GM19395 (cell line): Measurements from ENCODE around the gene DBN1.
A peak's percentile ranks its signal among the peaks of the same experiment; 100 is the strongest.

ENCODE experiments used
- ATAC-seq: cut with Tn5 transposase; IDR thresholded peaks from one replicate; pipeline ENCODE4 v1.9.1; 2021; ENCODE audit warnings: mild to moderate bottlenecking, moderate library complexity; ENCODE audit not compliant: unreplicated experiment

DBN1 gene

GRCh38 chr5:177457852-177458681 is 15.4 kb downstream of the DBN1 start:
- ATAC-seq = no peak

- ATAC-seq = peak; percentile 49
Measured at GRCh38 chr5:177456976-177457851, 16.2 kb downstream of the DBN1 start.

GRCh38 chr5:177456591-177456964 is 16.9 kb downstream of the DBN1 start:
- no peak for ATAC-seq

- ATAC-seq = peak; percentile 21
Measured at GRCh38 chr5:177455661-177456590, 17.5 kb downstream of the DBN1 start.

- peak; percentile 63 for ATAC-seq
Measured at GRCh38 chr5:177455036-177455660, 18.3 kb downstream of the DBN1 start.

- ATAC-seq = peak; percentile 37
Measured at GRCh38 chr5:177454397-177455035, 18.9 kb downstream of the DBN1 start.

- ATAC-seq = peak; percentile 4
Measured at GRCh38 chr5:177453852-177454396, 19.5 kb downstream of the DBN1 start.

GRCh38 chr5:177452688-177453638 is 20.5 kb downstream of the DBN1 start:
- ATAC-seq = no peak

- no peak for ATAC-seq
Measured at GRCh38 chr5:177450667-177451424, 22.6 kb downstream of the DBN1 start.

GRCh38 chr5:177449140-177450061 is 24.0 kb downstream of the DBN1 start:
- no peak for ATAC-seq

GRCh38 chr5:177448244-177448950 is 25.0 kb downstream of the DBN1 start:
- no peak for ATAC-seq

GRCh38 chr5:177447611-177448243 is 25.7 kb downstream of the DBN1 start:
- ATAC-seq = no peak

- peak; percentile 39 for ATAC-seq
Measured at GRCh38 chr5:177447066-177447610, 26.3 kb downstream of the DBN1 start.

- peak; percentile 56 for ATAC-seq
Measured at GRCh38 chr5:177446200-177447065, 27.0 kb downstream of the DBN1 start, which contains the start of gene PRR7. TSS of gene PRR7 (plus strand) at chr5:177446814. CDS start at chr5:177455068, 8,254 bp downstream.
